OCI-LY1 (cell line): ENCODE measurements around the gene PSMC3IP.
"Not testable (repeated sequence)": the region's sequence is repeated elsewhere in the genome, so short reads cannot be mapped to it uniquely, and the experiment has no call there.

Experiments
- H2AFZ ChIP-seq: fragments of 200-600 bp; sonication (generic), shearing (Covaris generic); 2 replicates; pipeline ENCODE4 v1.6.0; 2014; ENCODE audit warnings: antibody characterized with exemption, mild to moderate bottlenecking, low read length
- H3F3A ChIP-seq: fragments of 200-600 bp; sonication (generic), shearing (Covaris generic); 2 replicates; pipeline ENCODE4 v1.6.0; 2014; ENCODE audit warnings: mild to moderate bottlenecking, antibody characterized with exemption, low read length, moderate library complexity; ENCODE audit not compliant: insufficient read depth
- H3K27ac ChIP-seq: fragments of 200-600 bp; sonication (generic); 2 replicates; pipeline ENCODE4 v1.5.1; 2014; ENCODE audit warnings: low read length, mixed run types, mild to moderate bottlenecking, low read depth; ENCODE audit not compliant: poor library complexity, severe bottlenecking
- H3K27me3 ChIP-seq: fragments of 200-600 bp; sonication (generic); 2 replicates; pipeline ENCODE4 v1.6.0; 2014; ENCODE audit warnings: antibody characterized with exemption, mild to moderate bottlenecking, low read length, moderate library complexity; ENCODE audit not compliant: insufficient read depth
- H3K36me3 ChIP-seq: fragments of 200-600 bp; sonication (generic); 2 replicates; pipeline ENCODE4 v1.6.1; 2014; ENCODE audit warnings: mild to moderate bottlenecking, antibody characterized with exemption, low read length, moderate library complexity, mixed read lengths; ENCODE audit not compliant: insufficient read depth
- H3K4me1 ChIP-seq: fragments of 200-600 bp; sonication (generic); 2 replicates; pipeline ENCODE4 v1.5.1; 2014; ENCODE audit warnings: mild to moderate bottlenecking, low read length, moderate library complexity; ENCODE audit not compliant: insufficient read depth, severe bottlenecking
- H3K4me2 ChIP-seq: fragments of 200-600 bp; sonication (generic), shearing (Covaris generic); 2 replicates; pipeline ENCODE4 v1.6.1; 2014; ENCODE audit warnings: low read length
- H3K4me3 ChIP-seq: fragments of 200-600 bp; sonication (generic); 2 replicates; pipeline ENCODE4 v1.5.1; 2014; ENCODE audit warnings: low read length, low read depth, mild to moderate bottlenecking, mixed read lengths; ENCODE audit not compliant: poor library complexity, severe bottlenecking
- H3K79me2 ChIP-seq: fragments of 200-600 bp; shearing (Covaris generic); 2 replicates; pipeline ENCODE4 v1.6.1; 2016; ENCODE audit warnings: mixed run types, low read length, mixed read lengths; ENCODE audit not compliant: insufficient read depth
- H3K9ac ChIP-seq: fragments of 200-600 bp; sonication (generic), shearing (Covaris generic); 2 replicates; pipeline ENCODE4 v1.6.1; 2014; ENCODE audit warnings: mild to moderate bottlenecking, low read length, mixed read lengths
- H3K9me2 ChIP-seq: fragments of 200-600 bp; sonication (generic), shearing (Covaris generic); 2 replicates; pipeline ENCODE4 v1.6.1; 2014; ENCODE audit warnings: low read depth, mild to moderate bottlenecking, low read length, mixed read lengths
- H3K9me3 ChIP-seq: fragments of 200-600 bp; shearing (Covaris generic); 2 replicates; pipeline ENCODE4 v1.6.1; 2014; ENCODE audit warnings: low read length, mixed read lengths
- H4K20me1 ChIP-seq: fragments of 200-600 bp; sonication (generic), shearing (Covaris generic); 2 replicates; pipeline ENCODE4 v1.6.0; 2016; ENCODE audit warnings: mild to moderate bottlenecking, low read length; ENCODE audit not compliant: insufficient read depth
- CTCF ChIP-seq: fragments of 200-600 bp; sonication (generic), shearing (Covaris generic); IDR thresholded peaks from 2 replicates; pipeline ENCODE4 v1.5.1; 2017; ENCODE audit warnings: mild to moderate bottlenecking, antibody characterized with exemption, low read length, moderate library complexity, mixed read lengths
- EZH2 ChIP-seq: fragments of 200-600 bp; sonication (generic), shearing (Covaris generic); IDR thresholded peaks from 2 replicates; pipeline ENCODE4 v1.8.0; 2017; ENCODE audit warnings: borderline replicate concordance, mixed run types, mild to moderate bottlenecking, antibody characterized with exemption, low read length, moderate library complexity, mixed read lengths

Gene PSMC3IP

DNA sequence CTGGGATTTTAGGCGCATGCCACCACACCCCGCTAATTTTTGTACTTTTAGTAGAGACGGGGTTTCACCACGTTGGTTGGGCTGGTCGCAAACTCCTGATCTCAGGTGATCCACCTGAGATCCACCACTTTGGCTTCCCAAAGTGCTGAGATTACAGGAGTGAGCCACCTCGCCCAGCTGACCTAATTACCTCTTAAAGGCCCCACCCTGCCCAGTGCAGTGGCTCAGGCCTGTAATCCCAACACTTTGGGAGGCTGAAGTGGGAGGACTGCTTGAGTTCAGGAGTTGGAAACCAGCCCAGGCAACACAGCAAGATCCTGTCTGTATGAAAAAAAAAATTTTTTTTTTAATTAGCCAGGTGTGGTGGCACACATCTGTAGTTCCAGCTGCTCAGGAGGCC lies 18.5 kb downstream of the PSMC3IP start:
- Histone ChIP-seq H3K9ac (no peak overlapping the region), H3K4me2 (no peak overlapping the region), H3K27me3 (no peaks in the 10 kb centered on the region), H4K20me1 (no peaks in the 10 kb centered on the region), H3K79me2 (no peaks in the 10 kb centered on the region), H3F3A (no peaks in the 10 kb centered on the region), H3K4me1 (peaks cover 38% of the 10 kb centered on the region), H3K27ac (no peak overlapping the region), H2AFZ (no peak overlapping the region), H3K9me2 (no peaks in the 10 kb centered on the region), H3K9me3 (no peaks in the 10 kb centered on the region), H3K36me3 (no peaks in the 10 kb centered on the region), H3K4me3 (no peak overlapping the region)
- TF ChIP-seq EZH2 = no peak
- TF ChIP-seq CTCF = no peak

GRCh38 chr17:42555961-42556617 lies 21.4 kb downstream of the PSMC3IP start:
- H3K27ac ChIP-seq, H4K20me1 ChIP-seq, H3K36me3 ChIP-seq, H3K9me3 ChIP-seq, H3K4me3 ChIP-seq, H3K9me2 ChIP-seq, H3K79me2 ChIP-seq, H3K9ac ChIP-seq, H2AFZ ChIP-seq, H3F3A ChIP-seq, H3K4me2 ChIP-seq, H3K27me3 ChIP-seq: not testable (repeated sequence)
- peak; percentile 16; the same call in 1 of the 2 replicates for TF ChIP-seq CTCF
- H3K4me1 ChIP-seq = peaks cover 18% of the 10 kb centered on the region

GRCh38 chr17:42555122-42555622 lies 22.4 kb downstream of the PSMC3IP start:
- Histone ChIP-seq H3K27me3 (no peaks in the 10 kb centered on the region), H3K36me3 (0 out of 2 replicates have a peak, but pooled peaks cover 4% of the 10 kb centered on the region), H3K9ac (peak overlapping the region; percentile 67), H3K4me1 (peaks cover 9% of the 10 kb centered on the region), H3K27ac (no peak overlapping the region), H3F3A (no peaks in the 10 kb centered on the region), H3K79me2 (no peaks in the 10 kb centered on the region), H3K4me2 (peak overlapping the region; percentile 63), H3K9me2 (no peaks in the 10 kb centered on the region), H4K20me1 (no peaks in the 10 kb centered on the region), H2AFZ (no peak overlapping the region), H3K4me3 (peak overlapping the region; percentile 66), H3K9me3 (no peaks in the 10 kb centered on the region)
- TF ChIP-seq CTCF = no peak
- no peak for TF ChIP-seq EZH2
